ENCODE measurements around the gene MAP1LC3C.
"Not testable (repeated sequence)": the region's sequence is repeated elsewhere in the genome, so short reads cannot be mapped to it uniquely, and the experiment has no call there.

The MAP1LC3C gene

DNA sequence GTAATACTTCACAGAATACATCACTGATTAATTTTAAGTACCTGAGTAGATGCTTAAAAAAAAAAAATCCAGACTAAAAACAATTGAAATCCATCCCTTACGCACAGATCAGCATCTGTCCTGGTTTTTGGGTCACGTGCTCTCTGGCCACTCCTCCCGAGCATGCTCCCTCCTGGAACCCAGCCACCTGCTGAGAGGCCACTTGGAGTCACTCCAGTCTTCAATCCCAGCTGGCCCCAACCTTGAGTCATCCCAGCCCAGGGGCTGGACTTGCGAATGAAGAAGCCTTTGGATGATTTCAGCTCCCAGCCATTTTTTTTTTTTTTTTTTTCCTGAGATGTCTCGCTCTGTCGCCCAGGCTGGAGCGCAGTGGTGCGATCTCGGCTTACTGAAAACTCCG, 8.9 kb downstream of the MAP1LC3C start:
- no peak for DNase-seq

DNA sequence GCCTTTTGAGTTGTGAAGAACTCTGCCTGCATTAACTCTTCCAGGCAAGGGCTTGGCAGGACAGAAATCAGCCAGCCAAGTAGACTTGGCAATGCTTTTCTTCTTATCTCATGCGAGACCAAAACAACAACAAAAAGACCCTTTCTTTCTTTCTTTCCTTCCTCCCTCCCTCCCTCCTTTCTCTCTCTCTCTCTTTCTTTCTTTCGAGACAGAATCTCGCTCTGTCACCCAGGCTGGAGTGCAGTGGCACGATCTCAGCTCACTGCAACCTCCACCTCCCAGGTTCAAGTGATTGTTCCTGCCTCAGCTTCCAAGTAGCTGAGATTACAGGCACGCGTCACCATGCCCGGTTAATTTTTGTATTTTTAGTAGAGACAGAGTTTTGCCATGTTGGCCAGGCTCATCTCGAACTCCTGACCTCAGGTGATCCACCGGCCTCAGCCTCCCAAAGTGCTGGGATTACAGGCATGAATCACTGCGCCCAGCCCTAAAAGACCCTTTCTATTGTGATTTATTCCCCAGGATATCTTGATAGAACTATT, 10.4 kb downstream of the MAP1LC3C start:
- not testable (repeated sequence) for DNase-seq

DNA sequence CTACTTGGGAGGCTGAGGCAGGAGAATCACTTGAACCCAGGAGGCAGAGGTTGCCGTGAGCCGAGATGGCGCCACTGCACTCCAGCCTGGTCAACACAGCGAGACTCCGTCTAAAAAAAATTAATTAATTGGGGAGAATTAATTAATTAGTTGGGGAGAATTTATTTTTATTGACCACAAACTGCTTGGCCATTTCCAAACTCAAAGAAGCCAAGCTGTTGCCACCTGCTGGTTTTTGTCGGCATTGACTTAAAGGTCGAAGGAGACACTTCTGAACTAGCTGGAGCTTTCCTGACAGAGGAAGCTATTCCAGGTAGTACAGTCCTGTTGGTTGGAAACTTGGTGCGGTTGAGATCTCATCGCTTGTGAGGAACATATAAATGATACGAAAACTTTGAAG, 13.1 kb downstream of the MAP1LC3C start:
- DNase-seq, result peak; percentile 25

DNA sequence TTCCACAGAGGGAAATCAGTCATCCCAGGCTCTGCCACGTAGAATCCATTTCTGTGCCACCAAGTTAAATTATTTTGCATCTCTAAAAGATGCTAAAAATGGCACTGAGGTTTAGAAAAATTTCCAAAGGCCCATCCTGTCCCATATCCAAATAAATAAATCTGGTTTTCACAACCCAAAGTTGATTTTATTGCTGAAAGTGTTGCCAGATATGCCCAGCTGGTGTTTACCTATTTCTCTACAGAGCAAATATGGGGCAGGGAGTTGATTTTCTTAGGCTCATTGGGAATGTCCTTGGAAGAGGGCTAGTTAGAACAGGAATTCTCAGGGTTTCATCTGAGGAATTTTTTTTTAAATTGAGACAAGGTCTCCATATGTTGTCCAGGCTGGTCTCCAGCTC, 19.0 kb downstream of the MAP1LC3C start:
- DNase-seq, result no peak

DNA sequence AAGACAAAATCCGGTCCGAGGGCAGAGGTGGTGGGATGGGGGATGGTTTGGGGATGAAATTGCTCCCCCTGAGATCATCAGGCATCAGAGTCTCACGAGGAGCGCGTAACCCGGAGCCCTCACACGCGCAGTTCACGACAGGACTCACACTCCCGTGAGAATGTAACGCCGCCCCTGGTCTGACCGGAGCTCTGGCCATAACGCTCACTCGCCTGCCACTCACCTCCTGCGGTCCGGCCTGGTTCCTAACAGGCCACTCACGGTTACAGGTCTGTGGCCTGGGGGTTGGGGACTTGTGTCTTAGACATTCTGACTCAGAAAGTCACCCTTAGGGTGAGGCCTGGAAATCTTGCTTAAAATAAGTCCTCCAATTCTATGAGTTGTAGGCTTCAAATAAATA, 19.8 kb downstream of the MAP1LC3C start:
- DNase-seq, result no peak

DNA sequence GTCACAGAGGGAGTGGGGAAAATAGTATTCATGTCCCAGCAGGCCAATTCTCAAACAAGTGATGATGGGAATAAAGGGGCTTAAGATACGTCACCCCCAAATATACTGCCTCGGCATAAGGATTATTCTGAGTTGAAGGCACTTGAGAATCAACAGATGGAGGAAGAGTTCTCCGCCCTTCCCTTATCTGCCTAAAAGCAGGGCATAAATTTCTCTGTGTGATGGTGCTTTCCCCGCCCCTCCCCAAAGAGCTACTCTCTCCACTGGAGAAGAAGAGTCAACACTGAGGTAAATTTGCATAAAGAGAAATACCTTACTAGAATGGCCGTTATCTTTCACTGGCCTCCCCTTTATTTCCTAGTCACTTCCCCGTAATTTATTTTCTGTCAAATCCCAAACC, 22.7 kb downstream of the MAP1LC3C start:
- no peak for DNase-seq

DNA sequence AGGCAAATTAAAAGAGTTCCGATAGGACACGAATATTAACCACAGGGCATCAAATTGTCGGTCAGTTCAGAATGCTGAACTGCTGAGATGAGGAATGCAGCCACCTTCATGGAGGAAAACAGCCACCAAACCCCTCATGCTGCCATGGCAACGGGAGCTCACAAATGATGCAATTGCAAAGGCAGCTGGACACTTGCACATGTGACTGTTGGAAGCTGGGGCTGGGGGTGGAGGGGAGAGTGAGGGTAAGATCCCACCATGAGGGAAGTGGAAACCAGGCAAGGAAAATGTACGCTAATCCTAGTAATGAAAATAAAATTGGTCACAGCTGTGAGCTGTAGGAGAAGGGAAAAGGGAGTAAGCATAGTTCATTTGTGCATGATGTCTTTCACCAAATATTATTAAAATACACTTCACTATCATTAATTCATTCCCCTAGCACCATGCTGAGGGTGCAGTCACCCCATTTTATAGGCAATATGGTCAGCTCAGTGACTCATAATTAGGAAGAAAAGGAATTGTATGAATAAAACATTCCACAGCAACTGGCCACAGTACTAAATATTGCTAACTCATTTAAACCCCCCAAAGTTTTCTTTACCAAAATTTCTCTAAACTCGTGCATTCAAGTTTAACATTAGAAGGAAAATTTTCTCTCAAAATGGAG, 26.1 kb downstream of the MAP1LC3C start:
- DNase-seq, result no peak

DNA sequence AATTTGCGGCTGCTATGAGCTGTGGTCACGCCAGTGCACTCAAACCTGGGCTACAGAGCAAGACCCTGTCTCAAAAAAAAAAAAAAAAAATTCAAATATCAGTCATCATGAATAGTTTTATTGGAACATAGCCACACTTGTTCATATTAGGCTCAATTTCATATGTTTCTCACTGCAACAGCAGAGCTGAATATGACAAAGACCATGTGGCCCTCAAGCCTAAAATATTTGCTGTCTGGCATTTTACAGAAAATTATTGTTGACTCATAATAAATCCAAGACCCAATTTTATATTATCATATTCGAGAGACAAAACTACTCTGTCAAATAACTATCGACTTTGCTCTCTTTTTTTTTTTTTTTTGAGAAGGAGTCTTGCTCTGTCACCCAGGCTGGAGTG, 30.3 kb downstream of the MAP1LC3C start:
- no peak for DNase-seq

DNA sequence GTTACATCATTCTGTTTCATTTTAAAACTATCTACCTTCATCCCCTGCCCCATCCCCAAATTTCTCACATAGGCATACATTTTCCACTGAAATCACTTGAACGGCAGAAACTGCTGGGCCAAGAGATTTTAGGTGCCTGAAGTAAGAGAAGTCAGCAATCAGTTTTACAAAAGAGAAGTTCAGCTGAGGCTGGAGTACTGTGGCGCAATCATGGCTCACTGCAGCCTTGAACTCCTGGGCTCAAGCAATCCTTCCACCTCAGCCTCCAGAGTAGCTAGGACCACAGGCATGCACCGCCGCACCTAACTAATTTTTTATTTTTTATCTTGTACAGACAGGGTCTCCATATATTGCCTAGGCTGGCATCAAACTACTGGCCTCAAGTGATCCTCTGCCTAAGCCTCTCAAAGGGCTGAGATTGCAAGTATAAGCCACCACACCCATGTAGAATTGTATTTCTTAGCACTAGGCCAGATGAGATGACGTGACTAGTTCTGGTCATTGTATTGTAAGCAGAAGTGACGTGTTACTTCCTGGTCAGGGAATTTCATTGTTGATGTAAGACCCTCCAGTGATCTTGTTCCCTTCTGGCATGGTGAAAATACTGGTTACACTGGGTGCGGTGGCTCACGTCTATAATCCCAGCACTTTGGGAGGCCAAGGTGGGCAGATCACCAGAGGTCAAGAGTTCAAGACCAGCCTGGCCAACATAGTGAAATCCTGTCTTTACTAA, 34.2 kb downstream of the MAP1LC3C start:
- no peak for DNase-seq

DNA sequence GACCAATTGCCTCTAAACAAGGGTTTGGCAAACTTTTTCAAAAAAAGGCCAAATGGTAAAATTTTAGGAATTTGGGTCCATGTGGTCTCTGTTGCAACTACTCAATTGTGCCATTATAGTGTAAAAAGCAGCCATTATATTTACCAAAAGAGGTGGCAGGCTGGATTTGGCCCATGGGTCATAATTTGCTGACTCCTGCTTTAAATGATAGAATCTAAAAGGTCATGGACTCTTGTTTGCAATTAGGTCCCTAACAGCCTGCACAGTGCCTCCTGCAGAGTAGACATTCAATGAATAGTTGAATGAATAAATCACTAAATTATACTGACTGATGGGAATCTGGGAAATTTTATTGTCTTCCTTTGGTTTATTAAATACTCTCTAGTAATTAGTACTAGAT, 35.2 kb downstream of the MAP1LC3C start:
- DNase-seq, result no peak

DNA sequence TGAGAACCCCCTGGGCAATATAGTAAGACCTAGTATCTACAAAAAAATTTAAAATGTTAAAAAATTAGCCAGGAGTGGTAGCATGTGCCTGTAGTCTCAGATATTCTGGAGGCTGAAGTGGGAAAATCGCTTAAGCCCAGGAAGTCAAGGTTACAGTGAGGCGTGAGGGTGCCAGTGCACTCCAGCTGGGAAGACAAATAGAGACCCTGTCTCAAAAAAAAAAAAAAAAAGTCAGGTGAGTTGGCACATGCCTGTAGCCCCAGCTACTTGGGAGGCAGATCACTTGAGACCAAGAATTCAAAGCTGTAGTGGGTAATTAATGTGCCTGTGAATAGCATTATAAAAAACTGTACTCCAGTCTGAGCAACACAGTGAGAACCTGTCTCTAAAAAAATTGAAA, 36.7 kb downstream of the MAP1LC3C start:
- no peak for DNase-seq

DNA sequence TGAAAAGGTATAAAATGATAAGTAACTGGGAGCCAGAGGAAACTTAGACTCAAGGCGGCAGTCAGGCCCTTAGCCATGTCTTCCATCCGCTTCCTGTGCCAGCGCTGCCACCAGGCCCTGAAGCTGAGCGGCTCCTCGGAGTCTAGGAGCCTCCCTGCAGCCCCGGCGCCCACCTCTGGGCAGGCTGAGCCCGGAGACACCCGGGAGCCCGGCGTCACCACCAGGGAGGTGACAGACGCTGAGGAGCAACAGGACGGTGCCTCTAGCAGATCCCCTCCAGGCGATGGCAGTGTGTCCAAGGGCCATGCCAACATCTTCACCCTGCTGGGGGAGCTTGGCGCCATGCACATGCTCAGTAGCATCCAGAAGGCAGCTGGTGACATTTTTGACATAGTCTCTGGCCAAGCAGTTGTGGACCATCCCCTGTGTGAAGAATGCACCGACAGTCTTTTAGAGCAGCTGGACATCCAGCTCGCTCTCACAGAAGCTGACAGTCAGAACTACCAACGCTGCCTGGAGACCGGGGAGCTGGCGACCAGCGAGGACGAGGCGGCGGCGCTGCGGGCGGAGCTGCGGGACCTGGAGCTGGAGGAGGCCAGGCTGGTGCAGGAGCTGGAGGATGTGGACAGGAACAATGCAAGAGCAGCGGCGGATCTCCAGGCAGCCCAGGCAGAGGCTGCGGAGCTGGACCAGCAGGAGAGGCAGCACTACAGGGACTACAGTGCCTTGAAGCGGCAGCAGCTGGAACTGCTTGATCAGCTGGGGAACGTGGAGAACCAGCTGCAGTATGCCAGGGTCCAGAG, 41.0 kb downstream of the MAP1LC3C start, which contains the start of gene BECN2:
Gene BECN2, plus strand, starts transcription at position 76 of the 803 bp plus-strand sequence. Its CDS starts 0 bp downstream, at position 76.
- no peak for DNase-seq

DNA sequence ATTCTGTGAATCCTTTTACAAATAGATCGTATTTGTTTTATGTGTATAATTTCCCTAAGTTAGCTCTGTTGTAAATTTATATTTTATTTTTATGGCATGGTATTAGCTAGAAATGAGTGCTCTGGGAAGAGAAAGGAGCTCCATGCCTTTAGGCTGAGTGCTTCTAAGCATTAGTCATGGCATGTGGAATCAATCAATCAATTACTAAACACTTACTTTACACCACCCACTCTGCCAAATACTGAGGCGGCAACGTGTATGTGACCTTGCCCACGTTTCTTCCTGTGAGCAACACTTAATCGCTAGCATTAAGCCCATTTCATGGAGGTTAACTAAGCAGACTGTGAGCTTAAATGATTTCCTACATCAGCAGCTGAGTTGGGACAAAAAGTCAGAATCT, 48.5 kb downstream of the MAP1LC3C start:
- DNase-seq, result no peak

DNA sequence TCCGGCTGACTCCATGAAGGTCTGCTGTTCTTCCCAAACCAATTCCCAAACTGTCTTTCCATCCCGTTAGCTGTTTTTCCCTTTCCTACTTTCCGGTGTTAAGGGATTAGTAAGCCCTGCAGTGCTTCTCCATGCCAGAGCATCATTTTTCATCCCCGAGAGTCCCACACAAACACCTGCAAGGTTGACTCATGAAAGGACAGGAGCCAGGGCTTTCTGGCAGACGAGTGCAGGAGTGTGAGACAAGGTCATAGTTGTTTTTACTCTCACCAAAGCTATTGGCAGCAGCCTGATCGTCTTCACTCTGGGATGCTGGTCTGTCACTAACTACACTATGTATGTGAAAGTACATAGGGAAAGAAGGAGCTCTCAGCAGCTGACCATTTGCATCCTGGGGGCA, 51.5 kb downstream of the MAP1LC3C start:
- no peak for DNase-seq

Data from stimulated activated CD8-positive, alpha-beta memory T cell treated with anti-CD3 and anti-CD28 coated beads, Interleukin-4, amount 100 ng/mL, for 48 hours (primary cell).